ENCODE results near the gene GRIA1.
"Not testable (repeated sequence)": the region's sequence is repeated elsewhere in the genome, so short reads cannot be mapped to it uniquely, and the experiment has no call there.

GRIA1 gene

DNA sequence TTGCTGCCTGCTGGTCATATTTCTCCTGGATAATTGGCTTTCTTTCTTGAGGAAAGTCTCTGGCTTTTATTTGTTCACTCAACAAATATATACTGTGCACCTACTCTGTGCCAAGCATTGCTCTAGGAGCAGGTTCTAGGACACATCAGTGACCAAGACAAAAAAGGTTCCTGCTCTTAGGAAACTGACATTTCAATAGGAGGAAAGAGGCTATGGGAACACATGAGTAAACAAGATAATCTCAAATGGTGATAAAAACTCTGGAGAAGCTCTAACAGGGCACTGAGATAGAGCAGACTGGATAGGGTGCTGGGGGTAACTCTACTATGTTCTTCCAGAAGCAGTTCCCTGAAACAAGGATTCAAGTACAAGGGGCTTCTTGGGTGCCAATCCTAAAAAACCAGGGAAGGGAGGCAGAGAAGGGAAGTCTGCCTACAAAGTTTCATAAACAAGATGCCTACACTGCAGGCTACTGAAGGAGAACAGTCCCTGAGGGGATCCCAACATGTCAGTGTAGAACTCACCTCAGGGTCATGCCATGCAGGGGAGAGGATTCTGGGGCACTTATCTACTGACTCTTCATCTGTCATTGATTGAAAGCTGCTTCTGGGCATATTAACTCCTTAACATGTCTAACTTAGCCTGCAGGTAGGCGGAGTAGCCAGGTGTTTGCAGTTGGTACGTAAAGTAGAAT is 181.3 kb downstream of the GRIA1 start:
- no peak for DNase-seq

DNA sequence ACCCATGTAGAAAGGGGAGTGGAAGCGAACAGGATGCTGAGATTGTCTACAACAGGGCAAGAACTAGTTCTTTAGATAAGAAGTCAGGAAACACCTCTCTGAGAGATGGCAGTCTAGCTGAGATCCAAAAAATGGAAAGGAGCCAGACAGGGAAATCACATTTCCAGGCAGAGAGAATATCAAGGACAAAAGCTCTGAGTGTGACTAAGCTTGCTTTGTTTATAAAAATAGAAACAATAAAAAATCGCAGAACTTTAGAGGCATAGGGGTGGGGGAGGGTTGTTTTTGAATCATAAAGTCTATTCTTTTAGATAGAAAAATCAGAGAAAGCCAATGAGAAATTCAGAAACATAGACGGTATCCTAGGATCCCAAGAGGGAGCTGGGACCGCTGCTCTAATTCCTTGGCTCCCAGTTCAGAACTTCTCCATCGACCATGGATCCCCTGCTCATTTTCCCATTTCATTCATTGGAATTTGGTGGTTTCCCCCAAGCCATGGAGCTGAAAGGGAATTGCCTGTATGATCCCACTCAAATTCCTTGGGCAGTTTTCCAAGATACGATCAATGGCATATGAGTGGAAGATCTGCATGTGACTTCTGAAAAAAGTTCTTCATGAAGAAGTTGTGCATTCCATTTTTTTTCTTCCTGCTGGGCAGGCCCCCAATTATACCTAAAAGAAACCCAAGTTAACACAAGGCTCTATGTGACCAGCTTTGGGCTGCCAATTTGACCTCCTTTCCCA is 182.0 kb downstream of the GRIA1 start:
- DNase-seq: no peak

DNA sequence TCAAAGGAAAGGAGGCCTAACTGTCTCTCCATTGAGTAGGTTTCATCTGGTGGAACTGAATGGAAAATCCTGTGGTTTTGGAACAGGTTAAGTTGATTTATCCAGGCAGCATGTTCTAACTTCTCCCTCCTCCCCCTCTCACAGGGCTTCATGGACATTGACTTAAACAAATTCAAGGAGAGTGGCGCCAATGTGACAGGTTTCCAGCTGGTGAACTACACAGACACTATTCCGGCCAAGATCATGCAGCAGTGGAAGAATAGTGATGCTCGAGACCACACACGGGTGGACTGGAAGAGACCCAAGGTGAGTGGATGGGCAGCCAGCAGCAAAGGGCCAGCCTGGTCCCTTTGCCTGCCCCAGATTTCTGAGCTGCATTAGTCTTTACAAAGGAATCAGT is 183.9 kb downstream of the GRIA1 start:
- no peak for DNase-seq

DNA sequence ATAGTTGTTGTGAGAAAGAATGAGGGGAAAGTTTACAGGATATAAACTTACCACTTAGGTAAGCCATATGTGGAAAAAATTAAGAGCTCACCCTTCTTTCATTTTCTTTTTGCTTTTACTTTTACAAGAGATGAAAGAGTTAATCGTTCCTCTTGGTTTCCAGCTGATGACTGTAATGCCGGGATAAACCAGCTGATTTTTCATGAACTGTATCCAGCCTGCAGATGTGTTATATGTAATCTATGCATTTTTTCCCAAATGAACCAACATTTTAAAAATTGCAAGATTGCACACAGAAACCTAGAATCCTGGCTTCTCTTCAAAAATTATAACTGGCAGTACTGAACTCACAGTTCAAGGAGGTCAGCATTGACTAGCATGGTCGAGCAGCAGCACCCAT is 185.9 kb downstream of the GRIA1 start:
- no peak for DNase-seq

DNA sequence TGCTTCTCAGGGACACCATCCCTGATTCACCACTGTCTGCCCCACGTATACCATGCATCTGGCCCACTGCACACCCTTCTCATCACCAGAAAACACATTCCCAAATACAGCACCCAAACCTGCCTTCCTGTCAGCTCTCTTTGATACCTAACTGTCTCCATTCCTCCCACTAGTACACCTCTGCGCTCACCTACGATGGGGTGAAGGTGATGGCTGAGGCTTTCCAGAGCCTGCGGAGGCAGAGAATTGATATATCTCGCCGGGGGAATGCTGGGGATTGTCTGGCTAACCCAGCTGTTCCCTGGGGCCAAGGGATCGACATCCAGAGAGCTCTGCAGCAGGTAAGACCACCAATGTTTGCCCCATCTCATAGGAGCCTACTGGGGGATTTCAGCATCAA is 186.4 kb downstream of the GRIA1 start:
- DNase-seq: no peak

DNA sequence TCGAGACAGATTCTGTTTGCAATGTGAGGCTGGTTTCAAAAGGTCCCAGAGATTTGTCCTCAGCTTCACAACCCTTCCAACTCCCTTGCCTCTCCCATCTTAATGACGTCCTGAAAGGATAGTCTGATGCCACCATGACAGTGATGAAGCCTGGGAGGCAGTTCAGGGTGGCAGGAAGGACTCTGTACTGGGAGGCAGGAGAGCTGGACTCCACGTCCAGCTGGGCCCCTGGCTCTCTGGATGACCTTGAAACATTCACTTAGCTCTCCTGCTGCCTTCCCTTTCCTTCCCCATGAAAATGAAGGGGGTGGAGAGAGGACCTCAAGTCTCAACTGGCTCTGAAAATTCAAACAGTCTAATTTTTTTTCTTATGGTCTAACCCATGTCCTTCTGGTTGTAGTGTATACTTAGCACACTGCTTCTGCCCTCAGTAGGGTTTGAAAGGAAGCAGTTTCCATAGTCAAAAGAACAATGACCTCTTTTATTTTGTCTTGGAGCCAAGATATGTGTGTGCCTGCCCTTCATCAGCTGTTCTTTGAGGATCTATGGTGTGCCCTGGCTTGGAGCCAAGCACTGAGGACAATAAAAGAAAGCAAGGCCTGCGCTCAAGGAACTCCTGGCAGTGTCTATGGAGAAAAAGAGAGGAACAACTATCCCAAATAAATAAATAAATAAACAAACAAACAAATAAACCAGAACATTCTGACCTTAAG is 188.3 kb downstream of the GRIA1 start:
- no peak for DNase-seq

DNA sequence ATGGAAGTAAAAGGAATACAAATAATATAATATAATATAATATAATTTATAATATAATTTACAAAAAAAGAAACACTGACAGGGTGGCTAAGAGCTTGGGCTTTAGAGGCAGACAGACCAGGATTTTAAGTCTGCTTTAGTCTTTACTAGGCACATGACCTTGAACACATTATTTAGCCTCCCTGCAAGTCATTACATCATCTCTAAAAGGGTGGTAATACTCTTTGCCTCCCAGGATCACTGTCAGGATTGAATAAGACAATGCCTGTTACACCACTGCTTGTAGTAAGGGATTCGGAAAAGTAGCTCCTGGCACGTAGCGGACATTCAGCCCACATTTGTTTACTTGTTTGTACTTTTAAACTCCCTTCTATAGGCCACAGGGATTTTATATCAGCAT is 199.8 kb downstream of the GRIA1 start:
- DNase-seq: no peak

DNA sequence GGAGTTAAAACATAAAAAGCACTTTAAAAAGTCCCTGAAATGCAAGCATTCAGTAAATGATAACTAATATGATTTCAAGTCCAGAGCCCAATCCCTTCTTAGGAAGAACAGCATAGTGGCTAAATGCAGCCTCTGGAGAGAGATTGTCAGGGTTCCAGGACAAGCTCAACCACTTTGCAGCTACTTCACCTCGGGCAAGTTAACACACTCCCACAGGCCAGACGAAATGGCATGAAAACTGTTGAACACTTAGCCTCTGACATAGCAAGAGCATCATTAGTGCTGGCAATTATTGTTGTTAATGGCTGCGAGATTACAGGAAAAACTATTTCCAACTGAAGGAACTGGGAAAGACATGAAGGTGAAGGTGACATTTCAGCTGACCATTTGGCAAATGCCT is 205.8 kb downstream of the GRIA1 start:
- no peak for DNase-seq

DNA sequence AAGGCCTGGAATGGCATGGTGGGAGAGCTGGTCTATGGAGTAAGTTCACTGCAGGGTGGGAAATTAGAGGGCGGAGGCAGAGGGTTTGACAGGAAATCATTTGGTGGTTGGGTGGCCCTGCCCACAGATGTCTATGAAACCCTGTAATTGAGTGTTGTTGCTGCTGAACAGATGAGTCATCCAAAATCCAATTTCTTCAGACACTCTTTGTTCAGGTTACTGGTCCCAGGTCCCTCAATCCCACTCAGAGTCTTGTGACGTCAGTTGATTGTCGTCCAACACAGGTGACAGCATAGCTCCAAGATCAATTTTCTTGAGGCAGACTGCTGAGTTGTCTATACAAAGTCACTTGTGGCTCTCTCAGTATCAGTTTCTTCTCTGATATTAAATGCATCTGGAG is 208.6 kb downstream of the GRIA1 start:
- DNase-seq: no peak

DNA sequence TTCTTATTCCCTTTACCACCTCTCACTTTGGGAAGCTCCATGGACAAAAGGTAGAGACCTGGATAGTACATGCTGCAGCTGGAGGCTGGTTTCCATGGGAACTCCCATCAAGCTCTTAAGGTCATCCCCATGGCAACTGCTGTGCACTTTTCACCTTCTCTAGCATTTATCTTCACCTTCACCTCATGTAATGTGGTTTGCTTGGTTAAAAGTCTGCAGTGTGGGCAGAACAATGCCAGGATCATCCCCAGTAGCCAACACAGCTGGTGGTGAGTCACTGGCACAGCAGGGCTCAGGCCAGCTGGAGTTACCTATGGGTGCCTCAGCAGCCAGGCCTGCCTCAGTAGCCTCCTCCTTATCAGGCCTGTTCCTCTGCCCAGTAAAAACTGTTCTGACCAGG is 210.5 kb downstream of the GRIA1 start:
- DNase-seq: no peak

DNA sequence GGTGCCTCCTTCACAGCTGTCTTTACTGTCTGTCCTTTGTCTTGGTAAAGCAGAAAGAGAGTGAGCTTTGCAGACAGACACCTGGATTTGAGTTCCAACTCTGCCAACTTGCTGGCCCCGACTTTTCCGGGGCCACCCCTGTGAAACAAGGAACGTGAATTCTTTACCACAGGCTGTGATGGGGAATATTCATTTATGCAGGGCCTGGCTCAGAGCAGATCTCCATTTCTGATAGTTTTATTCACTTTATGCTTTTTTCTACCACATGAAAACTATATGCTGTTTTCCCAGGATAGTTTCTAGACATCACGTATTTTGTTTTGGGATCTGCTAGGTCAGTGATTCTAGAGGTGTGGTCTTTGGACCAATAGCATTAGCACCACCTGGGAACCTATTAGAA is 211.8 kb downstream of the GRIA1 start:
- DNase-seq: no peak

DNA sequence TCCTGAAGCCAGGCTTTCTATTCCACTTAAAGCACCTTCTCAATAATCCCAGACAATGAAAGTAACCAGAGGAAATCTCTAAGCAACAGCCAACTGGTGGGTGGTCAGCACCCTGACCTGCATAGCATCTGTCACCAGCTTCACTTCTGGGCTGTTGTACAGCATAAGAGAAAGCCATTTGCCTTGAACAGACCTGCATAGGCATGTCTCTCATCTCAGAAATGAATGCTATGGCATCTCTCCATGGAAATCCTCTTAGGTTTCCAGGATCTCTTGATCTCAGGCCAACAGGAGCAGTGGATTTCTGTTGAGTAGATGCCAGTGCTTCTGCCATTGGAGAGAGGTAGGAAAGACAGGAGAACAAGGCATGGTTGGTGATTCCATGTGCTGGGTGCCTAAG is 213.6 kb downstream of the GRIA1 start:
- DNase-seq: no peak

DNA sequence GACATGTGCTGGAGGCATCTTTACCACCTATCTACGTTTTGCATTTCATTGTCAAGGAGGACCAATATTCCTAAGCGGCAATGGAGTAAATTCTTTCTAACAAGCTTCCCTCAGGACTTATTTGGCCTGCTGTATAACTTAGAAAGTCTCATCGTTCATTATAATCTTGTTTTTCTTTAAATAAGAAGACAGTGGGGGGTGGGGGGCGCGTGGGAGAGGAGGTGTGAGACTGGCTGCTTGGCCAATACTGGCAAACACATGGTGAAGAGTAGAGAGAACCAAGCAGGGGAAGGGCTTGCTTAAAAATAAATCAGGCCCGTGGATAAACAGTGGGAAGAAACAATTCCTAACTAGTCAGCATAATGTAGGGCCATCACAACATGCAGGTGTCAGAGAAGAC is 217.2 kb downstream of the GRIA1 start:
- DNase-seq: no peak

DNA sequence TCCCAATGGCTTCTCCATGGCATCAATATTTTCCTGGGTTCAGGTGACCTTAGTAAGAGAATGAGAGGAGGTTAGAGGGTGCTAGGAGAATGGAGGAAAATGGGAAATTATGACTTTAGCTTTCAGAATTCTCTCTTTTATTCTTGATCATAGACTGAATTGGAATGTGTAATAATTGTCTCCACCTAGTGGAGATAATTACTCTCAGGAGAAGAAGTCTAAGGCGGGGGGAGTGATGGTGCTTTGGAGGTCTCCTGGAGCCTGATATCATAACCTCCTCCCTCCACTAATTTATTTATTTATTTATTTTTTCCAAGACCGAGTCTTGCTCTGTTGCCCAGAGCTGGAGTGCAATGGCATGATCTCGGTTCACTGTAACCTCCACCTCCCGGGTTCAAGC is 221.3 kb downstream of the GRIA1 start:
- DNase-seq: no peak

DNA sequence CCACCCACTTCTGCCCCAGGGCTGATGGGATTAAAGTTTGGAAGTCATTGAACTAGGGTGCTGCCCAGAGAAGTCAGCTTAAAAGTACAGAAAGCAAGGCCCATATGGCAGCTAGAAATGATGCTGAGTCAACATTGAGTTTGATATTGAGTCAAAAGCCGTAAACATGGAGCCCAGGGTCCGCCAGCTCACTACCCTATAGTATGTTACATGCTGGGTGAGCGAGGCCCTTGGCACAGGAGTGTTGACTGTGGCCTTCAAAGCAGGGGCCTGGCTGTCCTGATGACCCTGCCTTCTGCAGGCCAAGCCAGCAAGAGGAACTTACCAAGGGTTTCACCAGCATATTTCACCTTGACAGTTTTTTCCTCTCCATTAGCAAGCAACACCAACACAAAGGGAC is 222.5 kb downstream of the GRIA1 start:
- DNase-seq: no peak

DNA sequence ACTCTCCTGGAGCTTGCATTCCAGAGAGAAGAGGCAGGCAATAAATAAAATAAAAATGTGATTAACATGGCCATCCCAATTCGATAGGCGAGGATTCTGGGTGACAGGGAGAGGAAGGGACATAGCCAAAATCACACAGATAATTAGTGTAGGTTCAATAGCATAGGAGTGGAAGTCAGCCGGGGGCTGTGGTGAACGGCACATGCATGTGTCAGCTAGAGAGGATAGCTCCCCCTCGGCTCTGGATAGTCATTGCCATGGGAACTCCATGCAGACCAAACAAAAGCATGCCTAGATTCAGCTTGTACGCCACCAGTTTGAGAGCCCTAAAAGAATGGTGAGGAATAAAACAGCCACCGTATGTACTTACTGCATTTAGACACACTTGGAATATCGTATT is 223.5 kb downstream of the GRIA1 start:
- DNase-seq: no peak

DNA sequence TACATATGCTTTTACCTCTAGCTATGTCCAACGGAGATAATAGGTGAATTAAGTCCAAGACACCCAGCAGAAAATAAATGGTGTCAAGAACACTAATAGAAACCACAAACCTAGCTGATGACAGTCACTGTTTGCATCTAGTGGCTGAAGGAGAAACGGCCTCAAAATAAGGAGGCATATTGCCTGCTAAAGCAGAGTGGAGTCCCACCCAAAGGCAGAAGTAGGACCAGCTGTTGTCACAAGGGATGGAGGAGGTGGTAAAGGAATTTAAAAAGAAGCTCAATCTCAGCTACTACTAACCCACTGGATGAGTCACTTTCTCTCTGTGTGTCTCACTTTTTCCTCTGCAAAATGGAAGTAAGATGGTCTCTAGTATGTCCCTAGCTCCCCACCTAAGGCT is 224.3 kb downstream of the GRIA1 start:
- DNase-seq: no peak

DNA sequence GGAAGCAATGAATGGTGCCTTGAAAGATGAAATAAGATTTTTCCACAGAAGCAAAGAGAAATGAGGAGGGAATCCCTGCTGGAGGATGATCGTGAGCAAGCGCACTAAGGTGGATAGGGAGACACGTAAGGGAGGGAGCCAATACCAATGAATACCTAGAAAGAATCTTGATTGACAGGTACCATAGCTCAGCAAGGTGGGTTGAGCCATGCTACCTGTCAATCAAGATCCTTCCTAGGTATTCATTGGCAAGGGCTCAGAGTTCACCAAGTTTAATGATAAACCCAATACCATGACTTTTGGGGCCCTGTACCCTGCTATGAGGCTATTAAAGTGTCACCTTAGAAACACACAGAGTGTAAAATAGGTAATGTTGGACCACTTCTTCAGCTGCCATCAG is 226.8 kb downstream of the GRIA1 start:
- DNase-seq: no peak

DNA sequence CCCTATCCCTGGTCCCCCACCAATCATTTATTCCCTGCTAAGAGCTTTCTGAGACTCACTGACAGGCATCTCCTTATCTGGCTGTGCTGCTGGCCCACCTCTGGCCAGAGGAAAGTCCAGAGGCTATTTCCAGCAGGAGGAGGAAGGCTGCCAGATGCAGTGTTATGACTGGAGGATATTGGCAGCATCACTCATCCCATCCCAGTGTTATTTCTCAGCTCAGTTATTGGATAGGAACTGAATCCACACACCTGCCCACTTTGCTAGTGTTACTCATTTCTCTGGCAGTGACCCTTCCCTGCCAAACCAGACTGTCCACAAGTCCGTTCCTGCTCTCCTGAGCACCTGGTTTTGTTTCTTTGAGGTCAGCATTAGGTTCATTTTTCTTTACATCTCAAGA is 228.2 kb downstream of the GRIA1 start:
- no peak for DNase-seq

DNA sequence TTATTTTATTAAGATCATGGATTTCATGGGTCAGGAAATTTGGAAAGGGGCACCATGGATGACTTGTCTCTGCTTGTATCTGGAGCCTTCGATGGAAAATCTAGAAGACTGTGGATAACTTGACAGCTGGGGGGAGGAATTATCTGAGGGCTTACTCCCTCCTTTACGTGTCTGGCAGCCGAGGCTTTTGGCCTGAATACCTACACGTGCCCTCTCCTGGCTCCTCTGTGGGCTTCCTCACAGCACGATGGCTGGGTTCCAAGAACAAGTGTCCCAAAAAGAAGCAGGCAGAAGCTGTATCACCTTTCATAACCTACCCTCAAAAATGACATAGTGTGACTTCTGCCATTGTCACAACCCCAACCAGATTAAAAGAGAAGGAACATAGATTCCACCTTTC is 228.9 kb downstream of the GRIA1 start:
- DNase-seq: no peak

DNA sequence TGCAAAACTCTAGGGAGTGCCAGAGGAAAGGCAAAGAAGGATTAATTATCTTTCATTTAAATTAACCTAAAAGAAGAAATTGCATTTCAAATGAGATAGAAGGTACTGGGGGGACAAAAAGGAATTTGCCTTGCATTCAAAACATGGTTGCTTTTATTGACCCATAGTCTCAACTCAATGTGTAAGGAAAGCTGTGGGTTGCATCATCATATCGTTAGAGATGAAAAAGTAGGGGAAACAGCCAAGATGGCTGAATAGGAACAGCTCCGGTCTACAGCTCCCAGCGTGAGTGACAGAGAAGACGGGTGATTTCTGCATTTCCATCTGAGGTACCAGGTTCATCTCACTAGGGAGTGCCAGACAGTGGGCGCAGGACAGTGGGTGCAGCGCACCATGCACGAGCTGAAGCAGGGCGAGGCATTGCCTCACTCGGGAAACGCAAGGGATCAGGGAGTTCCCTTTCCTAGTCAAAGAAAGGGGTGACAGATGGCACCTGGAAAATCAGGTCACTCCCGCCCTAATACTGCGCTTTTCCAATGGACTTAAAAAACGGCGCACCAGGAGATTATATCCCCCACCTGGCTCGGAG is 232.6 kb downstream of the GRIA1 start:
- not testable (repeated sequence) for DNase-seq

DNA sequence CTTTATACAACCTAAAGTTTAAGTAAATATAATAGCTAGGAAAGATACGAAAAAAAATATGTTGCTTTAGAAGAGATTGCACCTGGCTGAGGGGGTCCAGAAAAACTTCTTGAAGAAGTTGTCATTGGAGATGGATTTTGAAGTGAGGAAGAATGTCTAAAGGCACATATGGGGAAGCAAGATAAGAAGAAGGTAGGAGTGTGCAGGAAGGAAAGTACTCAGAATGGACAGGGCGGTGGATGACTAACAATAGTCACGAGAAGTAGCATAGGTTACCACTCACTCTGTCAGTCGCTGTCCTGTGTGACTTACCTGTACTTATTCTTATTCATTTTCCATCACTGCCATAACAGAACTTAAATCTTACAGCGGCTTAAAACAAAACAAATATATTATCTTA is 251.6 kb downstream of the GRIA1 start:
- DNase-seq: no peak

DNA sequence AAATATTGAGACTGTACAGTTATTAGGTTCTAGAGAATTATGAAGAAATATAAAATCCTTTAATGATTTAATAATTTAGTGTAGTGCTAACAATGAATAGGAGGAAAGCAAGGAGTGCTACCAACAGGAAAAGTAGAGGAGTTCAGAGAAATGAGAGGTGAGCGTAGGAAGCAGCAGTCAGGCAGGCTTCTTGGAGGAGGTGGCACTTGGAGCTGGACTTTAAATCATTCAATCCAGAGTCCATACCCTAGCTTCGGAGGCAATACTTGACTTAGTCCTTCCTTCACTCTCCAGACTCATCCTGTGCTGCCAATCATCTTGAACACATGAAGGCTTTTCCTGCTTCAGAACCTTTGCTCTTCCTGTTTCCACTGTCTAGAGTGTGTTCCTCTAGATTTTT is 254.3 kb downstream of the GRIA1 start:
- no peak for DNase-seq

Data from NCI-H524 (cell line).